ENCODE results near the gene KLF6. TPM values are rescaled to one million over a fixed set of nuclear protein-coding genes. Genes with fewer than 3 reads are reported as not detected.

Gene KLF6
- total and polyA plus RNA-seq, 2 experiments from 2014 or later: 19.6 to 35.4 TPM

DNA sequence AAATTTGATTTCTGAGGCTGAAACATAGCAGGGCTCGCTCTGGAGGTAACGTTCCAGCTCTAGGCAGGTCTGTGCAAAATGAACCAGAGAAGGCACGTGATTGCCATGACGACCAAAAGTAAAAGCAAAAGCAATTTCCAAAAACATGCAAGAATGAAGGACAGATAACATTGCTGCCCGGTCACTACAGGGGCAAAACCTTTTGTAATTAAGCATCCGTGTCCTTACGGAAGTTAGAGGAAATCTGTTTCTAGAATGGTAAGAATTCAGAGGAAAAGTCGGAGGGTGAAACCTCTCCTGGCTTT, 2.9 kb downstream of the KLF6 start (continued):
- no peak for TF ChIP-seq ZNF462 (CRISPR knock-in tag; IDR thresholded peaks at IDR 0.05)
- no peak for TF ChIP-seq STAT1 (IDR thresholded peaks at IDR 0.05; ENCODE audit: unreplicated experiment)
- TF ChIP-seq JUNB (IDR thresholded peaks at IDR 0.05; ENCODE audit: unreplicated experiment): no peak
- no peak for TF ChIP-seq CREB1 (CRISPR knock-in tag; IDR thresholded peaks at IDR 0.05; ENCODE audit: low read depth)

DNA sequence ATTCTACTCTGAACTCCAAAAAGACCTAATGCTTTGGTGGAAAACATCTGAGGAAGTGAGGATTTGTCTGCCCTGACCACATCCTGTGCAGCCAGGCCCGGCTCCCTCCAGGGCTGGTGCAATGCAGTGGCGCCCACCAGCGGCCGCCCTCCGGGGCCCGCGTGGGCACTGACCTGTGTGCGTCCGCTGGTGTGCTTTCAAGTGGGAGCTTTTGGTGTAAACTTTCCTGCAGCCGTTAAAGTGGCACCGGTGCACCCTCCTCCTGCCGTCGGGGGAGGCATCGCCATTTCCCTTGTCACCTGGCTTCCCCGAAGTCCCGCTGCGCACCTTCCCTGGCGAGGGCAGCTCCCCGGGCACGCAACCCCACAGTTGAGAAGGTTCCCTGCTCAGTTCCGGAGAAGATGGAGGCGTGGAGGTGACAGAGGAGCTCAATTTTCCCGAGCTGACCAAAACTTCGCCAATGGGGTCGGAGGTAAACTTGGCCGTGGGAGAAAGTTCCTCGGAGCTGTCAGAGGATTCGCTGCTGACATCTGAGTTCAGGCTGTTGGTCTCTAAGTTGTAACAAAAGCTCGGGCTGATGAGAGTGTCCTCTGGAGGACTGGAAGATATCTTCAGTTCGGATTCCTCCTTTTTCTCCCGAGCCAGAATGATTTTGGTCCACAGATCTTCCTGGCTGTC, 3.4 kb downstream of the KLF6 start:
- no peak for TF ChIP-seq NANOG (IDR thresholded peaks at IDR 0.05; ENCODE audit: borderline replicate concordance)
- TF ChIP-seq, protein P1, sequence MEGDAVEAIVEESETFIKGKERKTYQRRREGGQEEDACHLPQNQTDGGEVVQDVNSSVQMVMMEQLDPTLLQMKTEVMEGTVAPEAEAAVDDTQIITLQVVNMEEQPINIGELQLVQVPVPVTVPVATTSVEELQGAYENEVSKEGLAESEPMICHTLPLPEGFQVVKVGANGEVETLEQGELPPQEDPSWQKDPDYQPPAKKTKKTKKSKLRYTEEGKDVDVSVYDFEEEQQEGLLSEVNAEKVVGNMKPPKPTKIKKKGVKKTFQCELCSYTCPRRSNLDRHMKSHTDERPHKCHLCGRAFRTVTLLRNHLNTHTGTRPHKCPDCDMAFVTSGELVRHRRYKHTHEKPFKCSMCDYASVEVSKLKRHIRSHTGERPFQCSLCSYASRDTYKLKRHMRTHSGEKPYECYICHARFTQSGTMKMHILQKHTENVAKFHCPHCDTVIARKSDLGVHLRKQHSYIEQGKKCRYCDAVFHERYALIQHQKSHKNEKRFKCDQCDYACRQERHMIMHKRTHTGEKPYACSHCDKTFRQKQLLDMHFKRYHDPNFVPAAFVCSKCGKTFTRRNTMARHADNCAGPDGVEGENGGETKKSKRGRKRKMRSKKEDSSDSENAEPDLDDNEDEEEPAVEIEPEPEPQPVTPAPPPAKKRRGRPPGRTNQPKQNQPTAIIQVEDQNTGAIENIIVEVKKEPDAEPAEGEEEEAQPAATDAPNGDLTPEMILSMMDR (conservative IDR thresholded peaks at IDR 0.05; ENCODE audit: low read depth in 2 of 2): peak; percentile 34 to 53
- Histone ChIP-seq H3K4me1 (ENCODE audit: insufficient read depth) (peaks cover 23% of the 10 kb centered on the region), H3K4me2 (peak overlapping the region; percentile 98), H3K36me3 (ENCODE audit: insufficient read depth) (peaks cover 50% of the 10 kb centered on the region), H2AFZ (no peak overlapping the region), H3F3A (replicated peaks; ENCODE audit: low read depth) (peaks cover 3% of the 10 kb centered on the region; the same call in 1 of the 2 replicates), H3K9me2 (ENCODE audit: insufficient read depth) (no peaks in the 10 kb centered on the region), H3K27me3 (ENCODE audit: insufficient read depth) (no peaks in the 10 kb centered on the region), H3K27ac (ENCODE audit: low read depth) (no peak overlapping the region), H3K79me2 (replicated peaks; ENCODE audit: insufficient read depth) (peaks cover 69% of the 10 kb centered on the region), H3K4me3 (peak overlapping the region; percentile 86; the same call in 1 of the 2 replicates), H4K20me1 (replicated peaks; ENCODE audit: insufficient read depth) (peaks cover 49% of the 10 kb centered on the region)
- H3K4me3 Mint-ChIP-seq: peak overlapping the region; percentile 96
- H3K27me3 Mint-ChIP-seq (ENCODE audit: insufficient read depth, low read depth, poor library complexity): peaks cover 33% of the 10 kb centered on the region
- peaks cover 37% of the 10 kb centered on the region for H3K4me1 Mint-ChIP-seq
- no peak for ATAC-seq
- H3K36me3 Mint-ChIP-seq (ENCODE audit: low read depth): peaks cover 67% of the 10 kb centered on the region
- no peak overlapping the region for H3K27ac Mint-ChIP-seq
- no peaks in the 10 kb centered on the region for H3K9me3 Mint-ChIP-seq
- no peak for DNase-seq (ENCODE audit: low spot score)
